ENCODE results near the gene CAPZB.
"Not testable (repeated sequence)": the region's sequence is repeated elsewhere in the genome, so short reads cannot be mapped to it uniquely, and the experiment has no call there.

Gene CAPZB

DNA sequence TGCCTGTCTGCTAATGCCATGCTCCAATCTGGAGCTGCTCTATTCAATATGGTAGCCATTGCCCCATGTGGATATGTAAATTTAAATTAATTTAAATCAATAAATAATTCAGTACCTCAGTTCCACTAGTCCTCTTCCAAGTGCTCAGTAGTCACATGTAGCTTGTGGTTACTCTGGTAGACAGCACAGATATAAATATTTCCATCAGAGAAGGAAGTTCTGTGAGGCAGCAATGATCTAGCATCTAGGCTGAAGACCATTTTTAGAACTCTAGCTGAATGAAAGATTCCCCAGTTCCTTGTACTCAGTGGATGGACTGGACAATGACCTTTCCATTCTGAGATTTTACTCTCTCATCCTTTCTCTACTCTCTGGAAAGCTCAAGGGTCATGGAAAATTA is 25.8 kb upstream of the CAPZB start:
- TF ChIP-seq GATA1 (IDR thresholded peaks at IDR 0.05; ENCODE audit: low read depth, low read length): no peak
- TF ChIP-seq POLR2A (IDR thresholded peaks at IDR 0.05; ENCODE audit: low read length): no peak
- DNase-seq: no peak

DNA sequence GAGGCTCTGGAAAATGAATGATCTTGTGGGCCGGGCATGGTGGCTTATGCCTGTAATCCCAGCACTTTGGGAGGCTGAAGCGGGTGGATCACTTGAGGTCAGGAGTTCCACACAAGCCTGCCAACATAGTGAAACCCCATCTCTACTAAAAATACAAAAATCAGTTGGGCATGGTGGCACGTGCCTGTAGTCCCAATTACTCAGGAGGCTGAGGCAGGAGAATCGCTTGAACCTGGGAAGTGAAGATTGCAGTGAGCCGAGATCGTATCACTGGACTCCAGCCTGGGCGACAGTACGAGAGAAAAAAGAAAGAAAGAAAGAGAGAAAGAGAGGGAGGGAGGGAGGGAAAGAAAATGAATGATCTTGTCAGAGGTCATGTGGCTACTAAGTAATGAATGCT is 24.3 kb upstream of the CAPZB start:
- DNase-seq: not testable (repeated sequence)

DNA sequence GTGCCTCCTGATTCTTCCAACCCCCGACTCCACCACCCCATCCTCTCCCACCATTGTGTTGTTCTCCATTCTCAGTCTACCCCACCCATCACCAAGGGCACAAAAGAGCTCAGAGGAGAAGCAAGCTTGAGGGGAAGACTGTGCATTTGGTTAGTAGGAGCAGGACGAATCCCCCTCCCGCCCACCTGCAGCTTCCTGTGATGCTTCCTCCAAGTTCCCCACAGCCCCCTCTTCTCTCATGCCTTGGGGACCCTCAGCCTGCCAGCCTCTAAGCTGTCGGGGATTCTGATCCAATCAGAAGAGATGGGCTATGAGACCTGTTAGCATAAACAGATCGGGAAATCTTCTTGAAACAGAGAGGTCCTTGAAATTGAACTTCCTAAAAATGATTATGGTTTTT is 22.2 kb upstream of the CAPZB start:
- TF ChIP-seq GATA1 (IDR thresholded peaks at IDR 0.05; ENCODE audit: low read depth, low read length) (no peak), POLR2A (IDR thresholded peaks at IDR 0.05; ENCODE audit: low read length) (no peak)
- no peak for DNase-seq

DNA sequence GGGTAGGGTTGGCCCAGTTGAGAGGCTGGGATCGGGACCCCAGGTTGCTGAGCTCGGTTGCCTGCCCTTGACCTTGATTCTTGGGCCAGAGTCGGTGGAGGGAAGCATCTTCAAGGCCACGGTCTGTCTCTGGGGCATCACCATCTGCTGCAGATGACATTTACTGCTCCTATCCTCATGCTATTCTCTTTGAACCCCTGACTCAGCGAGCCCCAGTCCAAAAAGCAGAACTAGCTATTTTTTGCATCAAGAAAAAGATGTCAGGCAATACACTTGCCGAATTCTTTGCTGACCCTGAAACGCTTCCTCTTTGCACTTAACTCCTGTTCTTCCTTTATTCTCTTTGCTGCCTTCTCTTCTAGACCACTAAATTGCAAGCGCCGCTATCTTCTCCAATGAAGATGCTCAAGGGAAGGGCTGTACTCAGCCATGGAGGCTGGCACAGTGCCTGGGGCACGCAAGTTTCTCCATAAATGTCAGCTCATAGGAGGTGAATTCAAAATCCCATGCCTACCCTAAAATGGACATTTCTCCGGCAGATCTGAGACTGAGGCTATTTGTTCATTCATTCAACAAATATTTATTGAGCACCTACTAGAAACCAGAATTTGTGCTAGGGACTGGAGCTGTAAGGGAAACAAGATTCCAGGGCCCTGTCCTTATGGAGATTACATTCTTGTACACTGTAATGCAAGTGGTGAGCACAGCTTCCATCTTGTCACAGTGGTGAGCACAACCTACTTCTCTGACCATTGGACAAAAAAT is 20.5 kb upstream of the CAPZB start:
- DNase-seq: no peak
- TF ChIP-seq GATA1 (IDR thresholded peaks at IDR 0.05; ENCODE audit: low read depth, low read length): no peak

DNA sequence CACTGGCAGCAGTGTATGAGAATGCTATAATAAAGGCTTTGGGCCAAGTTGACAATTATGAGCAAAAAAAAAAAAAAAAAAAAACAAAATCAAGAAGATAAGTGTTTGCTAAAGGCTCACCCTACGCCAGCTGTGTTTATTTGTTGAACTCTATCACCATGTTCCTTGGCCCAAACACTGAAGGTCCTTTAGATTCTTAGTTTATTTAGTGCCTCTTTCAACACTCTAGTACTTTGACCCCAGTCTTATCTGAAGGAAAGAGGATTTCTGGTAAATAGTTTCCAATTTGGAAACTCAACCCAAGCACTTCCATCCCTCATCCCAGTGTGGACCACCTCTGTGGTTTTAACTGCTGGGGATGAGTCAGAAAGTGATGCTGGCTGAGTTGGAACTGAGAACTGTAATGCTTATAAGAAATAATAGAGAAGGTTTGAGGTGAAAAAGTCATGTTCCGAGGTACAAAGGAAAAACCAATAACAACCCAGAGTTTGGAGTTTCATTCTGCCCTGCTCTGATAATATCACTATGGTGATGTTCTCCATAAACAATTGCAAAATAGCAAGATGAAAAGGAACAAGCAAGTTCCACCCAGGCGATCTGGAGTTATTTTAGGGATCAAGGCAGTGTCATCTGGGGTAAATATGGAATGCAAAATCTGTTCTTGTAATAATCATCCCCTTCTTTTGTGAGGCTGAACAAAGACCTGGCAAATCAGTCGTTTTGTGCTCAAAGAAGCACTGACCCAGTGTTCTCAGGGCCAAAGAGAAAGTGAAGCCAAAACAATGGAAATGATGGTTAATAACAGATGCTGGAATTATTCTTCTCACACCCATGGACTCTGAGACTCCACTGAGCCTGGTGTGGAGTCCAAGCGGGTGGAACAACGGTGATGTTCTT is 19.7 kb upstream of the CAPZB start:
- no peak for TF ChIP-seq GATA1 (IDR thresholded peaks at IDR 0.05; ENCODE audit: low read depth, low read length)
- TF ChIP-seq POLR2A (IDR thresholded peaks at IDR 0.05; ENCODE audit: low read length): no peak
- DNase-seq: no peak

DNA sequence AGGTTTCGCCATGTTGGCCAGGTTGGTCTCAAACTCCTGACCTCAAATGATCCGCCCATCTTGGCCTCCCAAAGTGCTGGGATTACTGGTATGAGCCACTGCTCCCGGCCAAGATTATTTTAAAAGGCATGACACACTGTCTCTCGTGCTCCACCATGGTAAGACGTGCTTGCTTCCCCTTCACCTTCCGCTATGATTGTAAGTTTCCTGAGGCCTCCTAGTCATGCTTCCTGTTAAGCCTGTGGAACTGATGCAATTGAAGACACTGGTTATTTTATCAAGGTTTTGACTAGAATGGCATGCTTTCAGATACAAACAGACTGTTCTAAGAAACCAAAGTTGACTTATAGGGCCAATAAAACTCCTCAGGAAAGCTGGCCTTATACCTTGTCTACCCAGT is 16.9 kb upstream of the CAPZB start:
- DNase-seq: not testable (repeated sequence)

DNA sequence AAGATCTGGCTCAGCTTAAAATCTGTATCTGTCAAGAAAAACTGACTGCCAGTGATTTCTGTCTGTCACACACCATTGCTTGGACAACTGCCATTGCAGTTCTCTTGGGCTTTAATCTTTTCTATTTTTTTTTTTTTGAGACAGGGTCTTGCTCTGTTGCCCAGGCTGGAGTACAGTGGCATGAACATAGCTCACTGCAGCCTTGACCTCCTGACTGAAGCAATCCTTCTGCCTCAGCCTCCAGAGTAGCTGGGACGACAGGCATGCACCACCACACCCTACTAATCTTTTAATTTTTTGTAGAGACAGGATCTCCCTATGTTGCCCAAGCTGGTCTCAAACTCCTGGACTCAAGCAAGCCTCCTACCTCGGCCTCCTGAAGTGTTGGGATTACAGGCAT is 14.5 kb upstream of the CAPZB start:
- DNase-seq: not testable (repeated sequence)

DNA sequence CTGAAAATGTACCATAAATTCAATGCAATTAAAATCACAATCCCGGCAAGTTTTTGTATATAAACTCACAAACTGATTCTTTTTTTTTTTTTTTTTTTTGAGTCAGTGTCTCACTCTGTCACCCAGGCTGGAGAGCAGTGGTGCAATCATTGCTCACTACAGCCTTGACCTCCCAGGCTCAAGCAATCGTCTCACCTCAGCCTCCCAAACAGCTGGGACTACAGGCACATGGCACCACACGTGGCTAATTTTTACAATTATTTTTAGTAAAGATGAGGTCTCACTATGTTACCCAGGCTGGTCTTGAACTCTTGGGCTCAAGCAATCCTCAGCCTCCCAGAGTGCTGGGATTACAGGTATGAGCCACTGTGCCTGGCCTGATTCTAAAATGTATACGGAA is 12.1 kb upstream of the CAPZB start:
- DNase-seq: not testable (repeated sequence)

DNA sequence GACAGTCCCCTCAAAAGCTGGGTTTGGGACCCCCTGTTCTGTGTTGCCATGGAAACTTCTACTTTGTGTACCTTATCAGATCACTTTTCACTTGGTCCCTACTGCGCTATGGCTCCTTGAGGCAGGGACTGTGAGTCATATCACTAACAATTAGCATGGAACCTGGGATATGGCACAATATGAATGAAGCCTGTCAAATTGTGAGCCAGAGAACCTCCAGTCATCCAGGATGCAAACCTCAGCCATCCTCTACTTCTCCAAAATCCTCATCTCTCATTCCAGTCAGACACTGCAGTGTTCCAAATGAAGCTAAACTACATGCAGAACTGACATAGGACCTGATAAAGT is 11.2 kb upstream of the CAPZB start:
- DNase-seq: no peak
- TF ChIP-seq POLR2A (IDR thresholded peaks at IDR 0.05; ENCODE audit: low read length) (no peak), GATA1 (IDR thresholded peaks at IDR 0.05; ENCODE audit: low read depth, low read length) (no peak)

DNA sequence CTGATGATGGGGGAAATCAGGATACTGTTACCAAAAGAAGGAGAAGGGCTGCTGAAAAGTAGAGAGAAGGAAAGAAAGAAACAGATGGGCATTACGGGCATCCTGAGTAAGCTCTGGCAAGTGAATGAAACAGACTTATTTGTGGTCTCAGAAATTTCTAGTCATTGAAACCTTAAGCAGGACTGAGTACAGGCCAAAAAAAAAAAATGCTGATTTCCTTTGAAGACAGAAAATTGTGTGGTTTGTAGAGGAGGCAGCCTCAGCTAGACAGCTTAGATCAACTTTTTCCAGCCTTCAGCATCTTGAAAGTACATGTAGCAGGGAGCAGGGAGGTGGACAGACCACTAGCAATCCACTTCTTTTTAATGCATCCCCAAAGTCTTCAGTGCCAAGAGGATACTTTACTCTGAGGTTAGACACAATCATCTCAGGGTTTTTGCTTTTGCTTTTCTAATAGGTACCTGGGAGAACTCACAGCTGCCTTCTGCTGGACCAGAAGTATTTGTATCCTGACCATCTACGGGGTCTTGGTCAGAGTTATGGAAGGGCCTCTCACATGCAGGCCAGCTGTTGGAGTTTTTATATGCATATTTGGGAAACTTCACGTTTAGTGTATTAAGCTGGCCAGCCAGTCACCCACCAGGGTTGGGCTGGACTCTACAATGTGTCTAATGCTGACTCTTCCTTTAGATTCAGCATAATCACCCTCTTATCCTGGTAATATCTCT is 10.6 kb upstream of the CAPZB start:
- TF ChIP-seq POLR2A (IDR thresholded peaks at IDR 0.05; ENCODE audit: low read length) (no peak), GATA1 (IDR thresholded peaks at IDR 0.05; ENCODE audit: low read depth, low read length) (no peak)
- no peak for DNase-seq

DNA sequence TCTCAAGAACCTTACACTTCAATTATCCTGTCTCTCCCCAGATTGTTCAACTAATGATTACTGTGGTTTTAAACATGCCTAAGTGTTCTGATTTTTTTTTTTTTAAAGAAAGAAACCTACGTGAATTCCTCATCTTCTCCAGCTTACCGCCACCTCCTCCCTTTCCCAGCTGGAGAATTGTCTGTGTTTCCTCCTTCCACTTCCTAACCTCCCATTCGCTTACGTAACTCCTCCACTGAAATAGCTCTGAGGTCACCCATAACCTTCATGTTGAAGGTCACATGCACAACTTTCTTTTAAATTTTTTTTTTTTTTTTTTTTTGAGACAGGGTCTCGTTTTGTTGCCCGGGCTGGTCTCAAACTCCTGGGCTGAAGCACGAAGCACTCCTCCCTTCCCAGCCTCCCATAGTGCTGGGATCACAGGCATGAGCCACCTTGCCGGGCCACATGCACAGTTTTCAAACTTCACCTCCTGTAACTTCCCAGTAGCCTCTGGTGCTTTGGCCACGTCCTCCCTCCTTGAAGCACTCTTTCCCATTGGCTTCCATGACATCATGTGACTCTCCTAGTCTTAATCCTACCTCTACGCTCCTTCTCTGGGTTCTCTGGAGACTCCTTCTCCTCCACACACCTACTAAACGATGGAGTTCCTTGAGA is 9.8 kb upstream of the CAPZB start:
- TF ChIP-seq GATA1 (IDR thresholded peaks at IDR 0.05; ENCODE audit: low read depth, low read length) (no peak), POLR2A (IDR thresholded peaks at IDR 0.05; ENCODE audit: low read length) (no peak)
- DNase-seq: no peak

DNA sequence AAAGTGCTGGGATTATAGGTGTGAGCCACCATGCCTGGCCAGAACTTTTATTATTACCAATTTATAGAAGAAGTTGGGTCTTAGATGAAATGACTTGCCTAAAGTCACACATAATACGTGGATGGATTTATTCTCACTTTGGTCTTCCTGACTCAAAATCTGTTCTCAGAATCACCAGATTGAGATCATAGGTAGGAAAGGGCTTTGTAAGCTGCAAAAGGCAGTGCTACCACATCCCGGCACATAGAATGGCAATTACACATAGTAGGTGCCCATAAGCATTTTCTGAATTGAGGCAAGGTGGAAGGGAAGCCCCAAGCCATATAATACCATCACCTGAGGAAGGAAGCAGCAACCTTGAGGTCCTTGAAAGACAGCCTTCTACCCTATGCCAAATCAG is 8.2 kb upstream of the CAPZB start:
- no peak for DNase-seq

DNA sequence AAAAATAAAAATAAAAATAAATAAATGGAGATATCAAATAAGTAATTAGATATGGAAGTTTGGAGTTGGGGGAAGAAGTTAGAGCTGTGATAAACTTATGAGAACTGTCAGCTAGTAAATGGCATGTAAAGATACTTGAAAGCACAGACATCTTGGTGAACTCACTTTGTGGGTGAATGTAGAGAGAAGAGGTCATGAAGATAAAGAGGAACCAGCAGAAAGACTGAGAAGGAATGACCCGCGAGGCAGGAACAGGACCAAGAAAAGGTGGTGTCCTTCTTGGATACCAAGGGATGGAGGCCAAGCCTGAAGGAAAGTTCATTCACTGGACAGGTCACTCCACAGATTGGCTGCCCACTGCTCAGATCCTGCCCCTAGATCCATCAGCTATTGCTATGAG is 4.7 kb upstream of the CAPZB start:
- DNase-seq: no peak
- no peak for TF ChIP-seq GATA1 (IDR thresholded peaks at IDR 0.05; ENCODE audit: low read depth, low read length)
- TF ChIP-seq POLR2A (IDR thresholded peaks at IDR 0.05; ENCODE audit: low read length): no peak

More for the DNA sequence above, 8.2 kb upstream of the CAPZB start:
- TF ChIP-seq GATA1 (IDR thresholded peaks at IDR 0.05; ENCODE audit: low read depth, low read length) (no peak), POLR2A (IDR thresholded peaks at IDR 0.05; ENCODE audit: low read length) (no peak)

DNA sequence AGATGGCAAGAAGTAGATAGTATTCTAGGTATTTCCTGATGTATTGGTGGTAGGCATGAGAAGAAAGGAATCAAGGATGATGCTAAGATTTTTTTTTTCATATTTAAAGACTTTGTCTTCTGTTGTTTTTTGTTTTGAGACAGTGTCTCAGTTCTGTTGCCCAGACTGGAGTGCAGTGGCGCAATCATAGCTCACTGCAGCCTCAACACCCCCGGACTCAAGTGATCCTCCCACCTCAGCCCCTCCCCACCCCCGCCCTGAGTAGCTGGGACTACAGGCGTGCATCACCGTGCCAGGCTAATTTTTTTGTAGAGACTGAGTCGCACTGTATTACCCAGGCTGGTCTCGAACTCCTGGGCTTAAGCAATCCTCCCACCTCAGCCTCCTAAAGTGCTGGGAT is 2.8 kb upstream of the CAPZB start:
- TF ChIP-seq POLR2A (IDR thresholded peaks at IDR 0.05; ENCODE audit: low read length): no peak
- no peak for TF ChIP-seq GATA1 (IDR thresholded peaks at IDR 0.05; ENCODE audit: low read depth, low read length)
- no peak for DNase-seq

Measured in erythroblast (primary cell).